Measurements from ENCODE around the gene CCDC121.

The CCDC121 gene

DNA sequence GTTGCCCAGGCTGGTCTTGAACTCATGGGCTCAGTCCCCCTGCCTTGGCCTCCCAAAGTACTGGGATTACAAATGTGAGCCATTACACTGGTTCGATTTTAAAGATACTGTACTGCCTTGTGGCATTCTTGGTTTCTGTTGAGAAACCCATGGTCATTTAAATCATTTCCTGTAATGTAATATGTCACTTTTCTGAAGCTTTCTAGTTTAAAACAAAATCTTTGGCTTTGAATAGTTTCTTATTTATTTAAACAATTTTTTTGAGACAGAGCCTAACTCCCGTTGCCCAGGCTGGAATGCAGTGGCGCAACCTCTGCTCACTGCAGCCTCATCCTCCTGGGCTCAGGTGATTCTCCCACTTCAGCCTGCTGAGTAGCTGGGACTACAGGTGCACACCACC is 37.1 kb downstream of the CCDC121 start:
- in situ Hi-C loops (cut with HindIII; ENCODE audit: low pct_ligation_motif_present, low pct_unique_long_range_greater_than_20kb, low sequenced_read_pairs) = no loop called here

DNA sequence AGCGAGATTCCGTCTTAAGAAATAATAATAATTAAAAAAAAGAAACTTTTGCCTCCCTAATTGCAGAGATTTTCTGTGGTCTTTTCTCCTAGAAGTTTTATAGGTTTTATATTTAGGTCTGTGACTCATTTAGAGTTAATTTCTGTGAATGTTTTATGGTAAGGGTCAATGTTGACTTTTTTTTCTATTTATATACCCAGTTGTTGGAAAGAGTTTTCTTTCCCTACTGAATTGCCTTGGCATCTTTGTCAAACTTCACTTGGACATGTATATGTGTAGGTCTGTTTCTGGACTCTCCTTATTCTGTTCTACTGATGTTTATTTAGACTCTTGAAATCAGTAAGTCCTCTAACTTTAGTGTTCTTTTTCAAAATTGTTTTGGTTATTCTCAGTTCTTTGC is 40.5 kb downstream of the CCDC121 start:
- in situ Hi-C loops (cut with HindIII; ENCODE audit: low pct_ligation_motif_present, low pct_unique_long_range_greater_than_20kb, low sequenced_read_pairs) = no loop called here
- no peak for DNase-seq

More for the DNA sequence above, 37.1 kb downstream of the CCDC121 start:
- DNase-seq = no peak

- DNase-seq = no peak
- in situ Hi-C loops (cut with HindIII; ENCODE audit: low pct_ligation_motif_present, low pct_unique_long_range_greater_than_20kb, low sequenced_read_pairs) = no loop called here
Measured at GRCh38 chr2:27587025-27587424, 41.8 kb downstream of the CCDC121 start.

GRCh38 chr2:27584597-27584996 is 44.2 kb downstream of the CCDC121 start:
- in situ Hi-C loops (cut with HindIII; ENCODE audit: low pct_ligation_motif_present, low pct_unique_long_range_greater_than_20kb, low sequenced_read_pairs) = no loop called here
- no peak for DNase-seq

DNA sequence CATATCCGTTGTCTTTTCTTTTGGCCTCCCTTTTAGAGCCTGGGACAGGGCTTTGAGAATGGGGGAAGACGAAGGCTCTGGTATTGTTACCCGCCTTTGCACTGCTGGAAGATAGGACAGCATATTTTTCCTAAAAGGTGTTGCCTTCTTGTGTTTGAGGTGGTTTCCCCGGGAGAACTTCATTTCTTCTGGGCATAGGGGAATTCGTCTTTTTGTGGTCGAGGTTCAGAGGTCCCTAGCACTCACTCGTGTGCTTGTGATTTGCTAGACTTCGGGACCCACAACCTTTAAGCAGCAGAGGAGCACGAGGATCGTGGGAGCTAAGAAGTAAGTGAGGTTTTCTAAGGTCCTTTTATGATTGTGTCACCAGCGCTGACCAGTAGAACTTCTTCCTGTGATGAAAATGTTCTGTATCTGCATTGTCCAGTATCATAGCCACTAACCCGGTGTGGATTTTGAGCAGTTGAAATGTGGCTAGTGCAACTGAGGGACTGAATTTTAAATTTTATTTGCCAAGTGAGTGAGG is 45.4 kb downstream of the CCDC121 start:
- peak; percentile 22 for DNase-seq
- in situ Hi-C loops (cut with HindIII; ENCODE audit: low pct_ligation_motif_present, low pct_unique_long_range_greater_than_20kb, low sequenced_read_pairs) = no loop called here

- in situ Hi-C loops (cut with HindIII; ENCODE audit: low pct_ligation_motif_present, low pct_unique_long_range_greater_than_20kb, low sequenced_read_pairs) = no loop called here
- peak; percentile 96 for DNase-seq
Measured at GRCh38 chr2:27582695-27583389, 46.0 kb downstream of the CCDC121 start, which contains the start of gene ZNF512. Gene ZNF512, plus strand, starts transcription at chr2:27583042. Its CDS starts 71 bp downstream, at chr2:27583113.

GRCh38 chr2:27582129-27582694 is 46.6 kb downstream of the CCDC121 start:
- in situ Hi-C loops (cut with HindIII; ENCODE audit: low pct_ligation_motif_present, low pct_unique_long_range_greater_than_20kb, low sequenced_read_pairs) = no loop called here

DNA sequence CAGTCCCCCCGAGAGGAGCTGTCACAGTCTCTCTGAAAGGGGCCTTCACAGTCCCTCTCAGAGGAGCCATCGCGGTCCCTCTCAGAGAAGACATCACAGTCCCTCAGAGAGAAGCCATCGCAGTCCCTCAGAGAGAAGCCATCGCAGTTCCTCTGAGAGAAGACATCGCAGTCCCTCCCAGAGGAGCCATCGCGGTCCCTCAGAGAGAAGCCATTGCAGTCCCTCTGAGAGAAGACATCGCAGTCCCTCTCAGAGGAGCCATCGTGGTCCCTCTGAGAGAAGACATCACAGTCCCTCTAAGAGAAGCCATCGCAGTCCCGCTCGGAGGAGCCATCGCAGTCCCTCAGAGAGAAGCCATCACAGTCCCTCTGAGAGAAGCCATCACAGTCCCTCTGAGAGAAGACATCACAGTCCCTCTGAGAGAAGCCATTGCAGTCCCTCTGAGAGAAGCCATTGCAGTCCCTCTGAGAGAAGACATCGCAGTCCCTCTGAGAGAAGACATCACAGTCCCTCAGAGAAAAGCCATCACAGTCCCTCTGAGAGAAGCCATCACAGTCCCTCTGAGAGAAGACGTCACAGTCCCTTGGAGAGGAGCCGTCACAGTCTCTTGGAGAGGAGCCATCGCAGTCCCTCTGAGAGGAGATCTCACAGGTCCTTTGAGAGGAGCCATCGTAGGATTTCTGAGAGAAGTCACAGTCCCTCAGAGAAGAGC is 47.2 kb downstream of the CCDC121 start:
- DNase-seq = no peak
- in situ Hi-C loops (cut with HindIII; ENCODE audit: low pct_ligation_motif_present, low pct_unique_long_range_greater_than_20kb, low sequenced_read_pairs) = no loop called here

More at GRCh38 chr2:27582129-27582694, 46.6 kb downstream of the CCDC121 start:
- no peak for DNase-seq
